NK-92 (cell line): ENCODE results near the gene TUBGCP2.
"Not testable (repeated sequence)": the region's sequence is repeated elsewhere in the genome, so short reads cannot be mapped to it uniquely, and the experiment has no call there.

Experiments
- DNase-seq: peaks from one replicate; lab custom pipeline; 2025; ENCODE audit not compliant: unreplicated experiment; lab: John Stamatoyannopoulos, UW

TUBGCP2 gene

DNA sequence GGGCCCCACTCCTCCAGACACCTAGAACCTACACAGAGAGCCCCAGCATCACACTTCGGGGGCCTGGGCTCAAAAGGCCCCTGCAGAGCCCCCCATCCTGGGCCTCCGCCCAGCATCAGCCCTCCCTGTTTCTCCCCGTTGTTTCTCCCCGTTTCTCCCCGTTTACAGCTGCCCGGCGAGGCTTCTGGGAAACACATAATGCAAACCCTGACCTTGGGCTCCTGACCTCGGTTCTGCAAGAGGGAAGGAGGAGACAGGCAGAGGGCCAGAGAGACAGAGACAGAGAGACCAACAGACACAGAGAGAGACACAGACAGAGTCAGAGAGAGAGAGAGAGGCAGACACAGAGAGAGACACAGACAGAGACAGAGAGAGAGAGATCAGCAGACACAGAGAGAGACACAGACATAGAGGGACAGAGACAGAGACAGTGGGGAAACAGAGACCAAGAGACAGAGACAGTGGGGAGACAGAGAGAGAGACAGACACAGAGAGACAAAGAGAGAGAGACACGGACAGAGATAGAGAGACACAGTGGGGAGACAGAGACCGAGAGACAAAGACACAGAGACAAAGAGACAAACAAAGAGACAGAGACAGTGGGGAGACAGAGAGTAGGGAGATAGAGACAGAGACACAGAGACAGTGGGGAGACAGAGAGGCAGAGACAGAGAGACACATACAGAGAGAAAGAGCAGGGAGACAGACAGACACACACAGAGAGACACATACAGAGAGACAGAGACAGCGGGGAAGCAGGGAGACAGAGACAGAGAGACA, 58.5 kb downstream of the TUBGCP2 start:
- DNase-seq = no peak

DNA sequence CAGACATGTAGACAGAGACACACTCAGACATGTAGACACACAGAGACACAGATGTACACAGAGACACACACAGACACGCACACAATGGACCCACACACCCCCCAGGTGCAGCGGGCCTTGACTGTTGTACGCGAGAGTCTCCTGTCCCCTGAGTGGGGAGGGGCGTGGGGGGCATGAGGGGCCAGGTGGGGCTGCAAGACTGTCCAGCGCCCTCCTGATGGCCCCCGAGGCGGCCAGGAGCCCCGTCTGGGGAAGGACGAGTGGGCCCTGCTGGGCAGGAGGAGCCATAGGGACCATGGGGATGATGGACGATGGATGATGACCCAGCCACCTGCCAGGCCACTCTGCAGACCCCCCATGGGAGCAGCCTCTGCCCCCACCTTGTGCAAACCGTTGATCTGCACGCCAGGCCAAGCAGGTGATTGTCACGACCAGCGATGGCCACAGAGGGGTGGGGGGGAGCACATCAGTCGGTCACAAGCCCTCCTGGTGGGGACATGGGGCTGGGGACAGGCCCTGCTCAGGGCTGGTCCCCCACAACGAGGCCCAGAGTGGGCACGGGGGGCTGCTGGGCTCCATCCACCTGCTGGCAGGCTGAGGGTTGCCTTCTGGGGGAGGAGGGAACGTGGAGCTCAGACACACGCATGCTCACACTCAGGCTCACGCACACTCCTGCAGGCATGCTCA, 59.4 kb downstream of the TUBGCP2 start:
- DNase-seq = no peak

- no peak for DNase-seq
These were observed 60.3 kb downstream of the TUBGCP2 start for GRCh38 chr10:133248334-133248715.

GRCh38 chr10:133247681-133248333, 60.9 kb downstream of the TUBGCP2 start:
- no peak for DNase-seq

GRCh38 chr10:133246236-133246626, 62.4 kb downstream of the TUBGCP2 start:
- no peak for DNase-seq

- DNase-seq = no peak
These were observed 63.0 kb downstream of the TUBGCP2 start for GRCh38 chr10:133245439-133246235.

- DNase-seq = no peak
These were observed 65.1 kb downstream of the TUBGCP2 start for GRCh38 chr10:133243593-133243992.

DNA sequence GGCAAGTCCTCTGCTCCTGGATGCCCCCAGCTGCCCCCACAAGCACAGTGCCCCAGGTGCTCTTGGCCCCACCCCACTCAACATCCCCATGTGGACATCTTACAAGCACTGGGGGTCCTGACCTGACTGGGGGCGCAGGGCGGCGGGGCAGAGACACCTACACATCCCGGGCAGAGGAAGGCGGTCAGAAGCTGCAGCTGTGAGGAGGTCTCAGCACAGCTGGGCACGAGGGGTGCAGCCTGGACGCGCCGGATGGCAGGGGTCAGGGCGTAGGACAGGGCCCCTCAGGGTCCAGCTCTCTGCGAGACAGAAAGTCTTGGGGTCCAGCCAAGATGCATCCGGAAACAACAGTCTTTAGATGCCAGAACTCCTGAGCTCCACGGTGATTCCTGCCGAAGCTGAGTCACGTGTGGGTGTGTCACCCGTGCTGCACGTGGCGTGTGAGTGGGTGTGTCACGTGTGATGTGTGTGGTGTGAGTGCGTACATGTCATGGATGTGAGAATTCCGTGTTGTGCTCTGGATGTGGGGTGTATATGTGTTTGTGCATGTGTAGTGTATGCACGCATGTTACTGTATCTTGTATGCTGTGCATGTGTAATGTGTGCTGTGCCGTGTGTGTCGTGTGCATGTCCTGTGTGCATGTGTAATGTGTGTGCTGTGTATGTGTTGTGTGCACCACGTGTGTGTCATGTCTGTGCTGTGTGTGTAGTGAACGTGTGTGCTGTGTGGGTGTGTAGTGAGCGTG, 65.9 kb downstream of the TUBGCP2 start:
- no peak for DNase-seq

DNA sequence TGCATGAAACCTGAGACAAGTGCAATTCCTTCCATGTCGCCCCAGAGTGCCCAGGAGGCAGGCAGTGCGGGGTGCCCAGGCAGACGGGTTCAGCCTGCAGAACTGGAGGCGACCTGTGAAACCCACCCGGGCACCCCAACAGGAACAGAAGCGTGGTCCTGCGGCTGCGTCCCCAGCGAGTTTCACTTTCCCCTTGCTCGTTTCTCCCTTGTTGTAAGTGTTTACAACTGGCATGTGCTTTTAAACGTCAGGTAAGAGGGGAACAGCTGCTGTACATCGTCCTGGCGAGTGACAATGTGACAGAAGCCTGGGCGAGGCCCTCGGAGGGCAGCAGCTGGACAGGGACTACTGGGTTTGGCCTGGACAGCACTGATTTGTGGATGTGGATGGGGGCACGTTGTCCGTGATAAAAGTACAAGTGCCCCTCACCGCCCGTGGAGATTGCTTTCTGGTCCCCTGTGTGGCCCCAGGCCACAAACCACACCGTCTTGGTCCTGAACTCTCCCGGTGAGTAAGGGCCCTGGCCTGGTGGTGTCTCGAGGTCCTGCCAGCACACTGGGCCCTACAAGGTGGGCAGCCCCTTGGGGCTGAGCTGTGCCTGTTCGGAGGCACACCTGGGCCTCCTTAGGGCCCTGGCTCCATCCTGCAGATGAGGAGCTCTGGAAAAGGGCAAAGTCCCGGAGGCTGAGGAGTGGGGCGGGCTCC, 67.0 kb downstream of the TUBGCP2 start:
- DNase-seq = no peak

DNA sequence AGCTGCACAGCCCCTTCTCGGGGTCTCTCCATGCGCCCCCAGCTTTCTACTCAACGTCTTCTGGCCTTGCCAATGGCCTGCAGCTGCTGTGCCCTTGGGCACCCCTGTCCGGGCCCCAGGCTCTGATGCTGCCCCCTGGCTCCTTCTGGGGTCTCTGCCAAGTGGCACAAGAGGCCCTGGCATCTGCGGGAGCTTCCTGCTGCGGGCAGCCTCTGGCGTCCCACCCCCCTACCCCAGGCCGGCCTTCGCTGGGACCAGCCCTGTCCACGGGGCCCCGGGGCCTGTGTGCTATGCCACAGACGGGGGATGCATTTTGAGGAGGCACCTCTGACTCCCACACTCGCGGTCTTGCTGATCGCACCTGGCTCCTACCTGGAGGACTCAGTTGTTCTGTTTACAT, 68.7 kb downstream of the TUBGCP2 start:
- no peak for DNase-seq

- DNase-seq = no peak
These were observed 70.2 kb downstream of the TUBGCP2 start for GRCh38 chr10:133238466-133238804.

DNA sequence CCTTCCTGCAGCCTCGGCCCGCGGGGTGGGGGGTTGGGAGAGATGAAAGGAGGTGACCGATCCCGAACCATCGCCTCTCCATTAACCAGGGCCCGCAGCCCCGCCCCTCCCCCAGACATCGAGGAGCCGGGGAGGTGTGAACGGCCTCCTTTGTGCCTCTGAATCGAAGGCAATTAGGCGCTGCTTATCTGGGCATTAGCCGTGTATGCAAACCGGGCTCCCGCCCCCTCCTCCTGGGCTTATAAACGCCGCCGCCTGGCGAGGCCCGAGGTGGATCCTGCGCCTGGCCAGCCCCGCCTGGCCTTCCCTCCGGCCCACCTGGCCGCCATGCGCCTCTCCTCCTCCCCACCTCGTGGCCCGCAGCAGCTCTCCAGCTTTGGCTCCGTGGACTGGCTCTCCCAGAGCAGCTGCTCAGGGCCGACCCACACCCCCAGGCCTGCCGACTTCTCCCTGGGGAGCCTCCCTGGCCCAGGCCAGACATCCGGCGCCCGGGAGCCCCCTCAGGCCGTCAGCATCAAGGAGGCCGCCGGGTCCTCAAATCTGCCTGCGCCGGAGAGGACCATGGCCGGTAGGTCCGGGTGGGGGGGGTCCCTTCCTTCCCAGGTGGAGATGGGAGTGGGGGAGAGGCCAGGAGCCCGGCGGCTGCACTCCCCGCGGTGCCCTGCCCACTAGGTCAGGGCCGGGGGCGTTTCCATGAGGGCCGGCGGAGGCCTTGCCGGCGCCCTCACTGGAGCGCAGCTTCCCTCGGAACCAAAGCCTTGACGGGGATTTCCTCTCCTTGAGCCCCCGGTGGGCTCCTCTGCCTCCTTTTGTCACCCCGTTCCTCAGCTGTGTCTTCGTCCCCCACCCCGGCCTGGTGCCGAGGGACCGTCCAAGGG, 70.8 kb downstream of the TUBGCP2 start, which contains the start of gene VENTX:
TSS of gene VENTX (plus strand) at position 268 of the 878 bp plus-strand sequence. CDS start at position 328, 60 bp downstream.
- no peak for DNase-seq

DNA sequence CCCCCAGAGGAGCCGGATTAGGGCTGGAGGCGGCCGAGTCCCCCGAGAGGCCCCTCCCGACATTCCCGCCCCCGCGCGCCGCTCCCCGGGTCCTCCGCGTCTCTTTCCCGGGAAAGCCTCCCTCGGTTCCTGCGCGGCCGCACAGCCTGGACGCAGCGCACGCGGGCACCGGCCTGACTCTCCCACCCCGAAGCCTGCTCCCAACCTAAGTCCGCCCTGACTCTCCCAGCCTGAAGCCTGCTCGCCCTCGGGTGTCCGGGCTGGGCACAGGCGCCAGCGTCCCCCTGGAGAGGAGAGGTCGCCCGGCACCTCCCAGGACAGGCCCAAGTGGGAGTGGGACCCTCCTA, 71.5 kb downstream of the TUBGCP2 start:
- DNase-seq = no peak

- DNase-seq = no peak
These were observed 72.1 kb downstream of the TUBGCP2 start for GRCh38 chr10:133236401-133237240.

- DNase-seq = no peak
These were observed 72.7 kb downstream of the TUBGCP2 start for GRCh38 chr10:133235932-133236331.

DNA sequence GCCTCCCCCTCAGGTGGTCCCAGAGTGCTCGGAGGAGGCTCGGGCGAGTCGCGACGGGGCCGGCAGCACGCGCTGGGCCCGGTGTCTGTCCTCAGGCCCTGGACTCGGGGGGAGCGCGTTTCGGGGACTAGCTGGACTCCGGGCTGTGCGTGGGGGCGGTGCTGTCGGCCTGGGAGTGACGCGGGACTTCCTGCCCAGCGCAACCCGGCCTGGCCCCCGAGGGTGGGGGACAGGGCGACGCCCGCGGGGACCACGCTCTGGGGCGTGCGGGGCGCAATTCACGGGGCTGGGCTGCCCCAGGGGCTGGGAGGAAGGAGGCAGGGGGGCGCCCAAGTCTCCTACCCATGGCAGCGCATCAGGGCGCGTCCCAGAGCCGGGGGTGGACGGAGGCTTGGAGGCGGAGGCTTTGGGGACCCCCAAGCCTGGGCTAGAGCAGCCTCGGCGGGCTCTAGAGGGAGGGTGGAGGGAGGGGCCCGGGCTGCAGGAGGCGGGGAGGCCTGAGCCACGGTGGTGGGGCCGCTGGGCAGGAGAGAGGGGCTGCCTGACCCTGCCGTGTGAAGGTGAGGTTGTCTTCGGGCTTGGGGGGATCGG, 73.3 kb downstream of the TUBGCP2 start:
- no peak for DNase-seq

DNA sequence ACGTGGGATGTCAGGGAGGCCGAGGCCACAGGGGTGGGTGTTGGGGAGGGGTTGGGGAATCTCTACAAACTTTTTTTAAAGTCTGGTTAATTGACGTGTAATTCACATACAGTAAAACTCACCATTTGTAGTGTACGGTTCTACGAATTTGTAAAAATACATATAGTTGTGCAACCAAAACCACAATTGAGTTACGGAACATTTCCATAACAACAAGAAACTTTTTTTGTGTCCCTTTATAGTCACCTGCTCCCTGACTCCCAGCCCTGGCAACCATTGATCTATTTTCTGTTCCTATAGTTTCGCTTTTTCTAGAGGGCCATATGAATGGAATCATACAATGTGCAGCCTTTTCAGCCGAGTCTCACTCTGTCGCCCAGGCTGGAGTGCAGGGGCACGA, 73.9 kb downstream of the TUBGCP2 start:
- not testable (repeated sequence) for DNase-seq
